Large intestine (tissue), 3 donors: Measurements from ENCODE around the gene WASF2. TPM values are rescaled to one million over a fixed set of nuclear protein-coding genes. Genes with fewer than 3 reads are reported as not detected.
"Not testable (repeated sequence)": the region's sequence is repeated elsewhere in the genome, so short reads cannot be mapped to it uniquely, and the experiment has no call there.

ENCODE experiments used
- DNase-seq, 2 donors: peaks; one replicate each; pipeline versions ENCODE4 v3.0.0 to v3.0.0-alpha.2; 2013
- H3K27ac ChIP-seq: one replicate; pipeline ENCODE4 v1.5.1; 2013; ENCODE audit warnings: low read length
- H3K27me3 ChIP-seq: 2 replicates; pipeline ENCODE4 v1.6.1; 2013; ENCODE audit warnings: low read length; ENCODE audit not compliant: control insufficient read depth, insufficient read depth
- H3K36me3 ChIP-seq: 2 replicates; pipeline ENCODE4 v1.6.1; 2013; ENCODE audit warnings: low read length; ENCODE audit not compliant: control insufficient read depth, insufficient read depth
- H3K4me1 ChIP-seq: one replicate; pipeline ENCODE4 v1.6.1; 2013; ENCODE audit warnings: low read length; ENCODE audit not compliant: control insufficient read depth, insufficient read depth
- H3K4me3 ChIP-seq: one replicate; pipeline ENCODE4 v1.5.1; 2013; ENCODE audit warnings: low read length
- H3K9me3 ChIP-seq: one replicate; pipeline ENCODE4 v1.6.1; 2013; ENCODE audit warnings: mild to moderate bottlenecking, low read depth, low read length, moderate library complexity; ENCODE audit not compliant: control insufficient read depth
- WGBS: methylation state at CpG from one replicate; pipeline ENCODE4 v1.1.5; 2013; ENCODE audit warnings: low lambda C conversion rate; ENCODE audit not compliant: insufficient coverage; 5-methylcytosine and 5-hydroxymethylcytosine counted together
- polyA plus RNA-seq: library from polyadenylated mRNA; unstranded; fragments of 120-200 nt; gene quantifications from one replicate; pipeline ENCODE4 v1.2.1, GENCODE V29; 2013

The WASF2 gene
- polyA plus RNA-seq, 1 donor = 56.0 TPM

GRCh38 chr1:27509127-27510080 lies 19.4 kb upstream of the WASF2 start:
- DNase-seq = peak in 1 of 2 donors; percentile 65
- peak overlapping the region; percentile 30 for H3K27ac ChIP-seq
- no CpG with 5 or more reads among the region's 9 CpGs for WGBS

GRCh38 chr1:27507960-27508665 lies 18.1 kb upstream of the WASF2 start:
- no peak overlapping the region for H3K27ac ChIP-seq
- peak in 1 of 2 donors; percentile 39 for DNase-seq

More at GRCh38 chr1:27509127-27510080, 19.4 kb upstream of the WASF2 start:
- Histone ChIP-seq H3K4me1 (peaks cover 34% of the 10 kb centered on the region), H3K4me3 (no peak overlapping the region), H3K36me3 (no peaks in the 10 kb centered on the region), H3K9me3 (no peaks in the 10 kb centered on the region), H3K27me3 (no peaks in the 10 kb centered on the region)

GRCh38 chr1:27506703-27507102 lies 16.7 kb upstream of the WASF2 start:
- Histone ChIP-seq H3K9me3 (no peaks in the 10 kb centered on the region), H3K36me3 (no peaks in the 10 kb centered on the region), H3K27me3 (no peaks in the 10 kb centered on the region), H3K4me1 (peaks cover 37% of the 10 kb centered on the region), H3K4me3 (no peak overlapping the region), H3K27ac (no peak overlapping the region)
- no peak for DNase-seq
- WGBS = no CpG with 5 or more reads among the region's 6 CpGs

More at GRCh38 chr1:27507960-27508665, 18.1 kb upstream of the WASF2 start:
- Histone ChIP-seq H3K27me3 (no peaks in the 10 kb centered on the region), H3K4me3 (no peak overlapping the region), H3K9me3 (no peaks in the 10 kb centered on the region), H3K36me3 (no peaks in the 10 kb centered on the region), H3K4me1 (peaks cover 37% of the 10 kb centered on the region)
- 100% methylated on average over 1 of the region's 6 CpGs for WGBS

GRCh38 chr1:27505420-27505680 lies 15.4 kb upstream of the WASF2 start:
- H3K27me3 ChIP-seq = no peaks in the 10 kb centered on the region
- WGBS = no CpG with 5 or more reads among the region's 5 CpGs
- H3K4me1 ChIP-seq = peaks cover 37% of the 10 kb centered on the region
- H3K36me3 ChIP-seq = no peaks in the 10 kb centered on the region
- peak overlapping the region; percentile 70 for H3K27ac ChIP-seq
- no peak overlapping the region for H3K4me3 ChIP-seq
- no peaks in the 10 kb centered on the region for H3K9me3 ChIP-seq
- DNase-seq = no peak

GRCh38 chr1:27504588-27505419 lies 14.8 kb upstream of the WASF2 start:
- peak in 1 of 2 donors; percentile 75 for DNase-seq
- H3K4me3 ChIP-seq = no peak overlapping the region
- H3K36me3 ChIP-seq = no peaks in the 10 kb centered on the region
- peak overlapping the region; percentile 70 for H3K27ac ChIP-seq
- peaks cover 32% of the 10 kb centered on the region for H3K4me1 ChIP-seq
- H3K9me3 ChIP-seq = no peaks in the 10 kb centered on the region
- no peaks in the 10 kb centered on the region for H3K27me3 ChIP-seq
- no CpG with 5 or more reads among the region's 13 CpGs for WGBS

- Histone ChIP-seq H3K4me1 (peaks cover 25% of the 10 kb centered on the region), H3K27ac (peak overlapping the region; percentile 70), H3K27me3 (no peaks in the 10 kb centered on the region), H3K9me3 (no peaks in the 10 kb centered on the region), H3K36me3 (no peaks in the 10 kb centered on the region), H3K4me3 (no peak overlapping the region)
- peak in 1 of 2 donors; percentile 50 for DNase-seq
- WGBS = no CpG with 5 or more reads among the region's 12 CpGs
Observed at GRCh38 chr1:27503844-27504587, 14.0 kb upstream of the WASF2 start.

- Histone ChIP-seq H3K9me3 (no peaks in the 10 kb centered on the region), H3K27ac (no peak overlapping the region), H3K36me3 (no peaks in the 10 kb centered on the region), H3K4me1 (peaks cover 22% of the 10 kb centered on the region), H3K4me3 (no peak overlapping the region), H3K27me3 (no peaks in the 10 kb centered on the region)
- WGBS = no CpG with 5 or more reads among the region's 2 CpGs
- no peak for DNase-seq
Observed at GRCh38 chr1:27503033-27503432, 13.1 kb upstream of the WASF2 start.

GRCh38 chr1:27501159-27501558 lies 11.2 kb upstream of the WASF2 start:
- not testable (repeated sequence) for H3K36me3 ChIP-seq, DNase-seq, H3K4me3 ChIP-seq, H3K27ac ChIP-seq, H3K9me3 ChIP-seq, H3K27me3 ChIP-seq
- no CpG with 5 or more reads among the region's 2 CpGs for WGBS
- H3K4me1 ChIP-seq = peaks cover 22% of the 10 kb centered on the region

GRCh38 chr1:27499142-27499541 lies 9.2 kb upstream of the WASF2 start:
- Histone ChIP-seq H3K4me3 (no peak overlapping the region), H3K27ac (no peak overlapping the region), H3K4me1 (peaks cover 7% of the 10 kb centered on the region), H3K36me3 (no peaks in the 10 kb centered on the region), H3K9me3 (no peaks in the 10 kb centered on the region), H3K27me3 (no peaks in the 10 kb centered on the region)
- no peak for DNase-seq
- WGBS = 100% methylated on average over 2 of the region's 2 CpGs
